Measurements from ENCODE around the gene ZNF692.
"Not testable (repeated sequence)": the region's sequence is repeated elsewhere in the genome, so short reads cannot be mapped to it uniquely, and the experiment has no call there.

ZNF692 gene

DNA sequence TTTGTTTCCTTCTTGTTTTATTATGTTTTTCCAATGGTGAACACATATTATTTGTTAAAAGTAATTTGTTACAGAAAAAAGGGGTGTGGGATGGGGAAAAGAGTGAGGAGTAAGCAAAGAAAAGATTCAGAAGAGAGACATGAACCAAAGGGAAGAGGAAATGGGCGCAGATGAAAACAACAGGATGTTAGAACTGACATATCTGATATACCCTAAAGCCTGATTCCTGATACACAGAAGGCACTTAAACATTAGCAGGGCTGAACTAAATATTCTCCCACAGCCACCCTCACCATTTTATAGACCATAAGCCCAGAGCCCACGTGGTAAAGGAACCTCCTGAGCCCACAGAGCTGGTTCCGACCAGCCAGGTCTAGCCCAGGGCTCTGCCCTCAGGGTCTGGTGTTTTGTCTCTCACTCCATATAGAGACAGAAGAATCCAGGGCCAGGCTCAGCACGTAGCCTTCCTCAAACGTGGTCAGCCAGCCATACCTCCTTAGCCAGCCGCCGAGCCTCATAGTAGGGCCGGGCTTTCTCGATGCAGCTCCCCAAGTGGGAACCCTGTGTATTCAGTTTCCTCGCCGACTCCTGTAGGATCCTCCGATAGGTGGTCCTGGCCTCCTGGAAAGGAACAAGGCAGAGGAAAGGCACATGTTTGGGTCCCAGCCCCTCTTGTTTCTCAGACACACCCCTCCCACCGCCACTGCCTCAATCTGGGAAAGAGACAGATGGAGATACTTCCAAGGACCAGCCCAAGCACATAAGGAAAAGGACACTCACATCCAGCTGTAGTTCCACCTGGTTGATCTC, 42.6 kb downstream of the ZNF692 start:
- DNase-seq, result peak in 1 of 42 donors; percentile 1
- intact Hi-C loops (cut with DNase I), result no loop called here

DNA sequence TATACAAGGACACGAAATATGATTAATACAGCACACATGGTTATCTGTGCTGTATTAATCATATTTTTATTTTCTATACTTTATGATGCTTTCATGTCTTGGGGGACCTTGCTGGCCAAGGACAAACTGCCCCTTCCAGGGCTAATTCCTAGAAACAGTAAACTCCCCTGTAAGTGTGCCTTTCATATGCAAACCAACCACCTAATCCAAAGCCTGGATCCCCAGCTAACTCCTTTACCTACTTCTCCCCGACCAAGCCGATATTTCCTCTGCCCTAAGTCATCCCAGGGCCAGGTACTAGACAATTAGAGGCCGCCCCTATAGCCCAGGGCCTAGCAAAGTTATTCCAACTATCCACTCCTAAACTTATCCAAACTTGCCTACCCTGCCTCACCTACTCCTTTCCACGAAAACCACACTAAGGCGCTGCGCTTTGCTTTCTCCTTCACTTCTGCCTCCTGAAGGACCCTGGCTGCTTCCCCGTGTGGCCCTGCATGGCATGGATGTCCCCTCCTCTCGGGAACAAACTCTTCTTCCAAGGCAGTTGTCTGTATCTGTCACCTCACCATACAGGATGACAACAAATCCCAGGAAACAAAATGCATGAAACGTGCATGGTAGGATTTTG, 43.4 kb downstream of the ZNF692 start:
- intact Hi-C loops (cut with DNase I), result no loop called here
- peak in 1 of 42 donors; percentile 18 for DNase-seq

DNA sequence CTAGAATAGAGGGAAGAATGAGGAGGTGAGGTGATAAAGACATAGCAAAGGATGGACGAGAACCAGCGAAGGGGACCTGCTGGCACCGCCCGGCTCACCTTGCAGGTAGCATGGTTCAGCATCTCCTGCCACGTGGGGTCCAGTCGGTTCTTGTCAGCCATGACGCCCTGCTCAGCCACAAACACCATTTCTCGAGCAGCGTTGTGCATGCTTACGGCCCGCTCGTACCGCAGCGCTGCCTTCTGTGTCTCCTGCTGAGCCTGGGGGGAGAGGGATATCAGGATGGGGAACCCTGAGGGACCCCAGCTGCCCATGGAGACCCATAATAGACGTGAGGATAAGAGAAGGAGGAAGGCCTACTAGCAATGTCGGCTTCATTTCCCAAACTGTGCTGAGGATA, 44.5 kb downstream of the ZNF692 start:
- peak in 1 of 42 donors; percentile 32 for DNase-seq
- intact Hi-C loops (cut with DNase I), result no loop called here

DNA sequence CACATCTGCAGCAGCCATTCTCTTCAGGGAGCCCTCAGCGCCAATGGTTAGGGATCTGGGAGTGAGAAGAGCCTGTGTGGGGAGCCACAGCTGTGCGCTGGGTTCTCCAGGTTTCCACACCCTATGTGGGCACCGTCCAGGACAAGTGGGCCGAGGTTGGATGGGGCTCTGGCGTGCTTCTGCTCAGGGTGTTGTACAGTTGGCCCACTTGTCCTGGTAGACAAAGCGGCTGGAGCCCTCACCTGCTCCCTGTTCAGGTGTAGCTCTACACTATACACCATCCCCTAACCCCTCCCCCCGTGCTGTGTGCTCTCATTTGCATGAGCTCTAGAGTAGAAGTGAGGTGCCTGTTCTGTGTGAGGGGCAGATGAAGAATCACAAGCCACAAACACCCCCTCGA, 45.3 kb downstream of the ZNF692 start:
- intact Hi-C loops (cut with DNase I), result no loop called here

DNA sequence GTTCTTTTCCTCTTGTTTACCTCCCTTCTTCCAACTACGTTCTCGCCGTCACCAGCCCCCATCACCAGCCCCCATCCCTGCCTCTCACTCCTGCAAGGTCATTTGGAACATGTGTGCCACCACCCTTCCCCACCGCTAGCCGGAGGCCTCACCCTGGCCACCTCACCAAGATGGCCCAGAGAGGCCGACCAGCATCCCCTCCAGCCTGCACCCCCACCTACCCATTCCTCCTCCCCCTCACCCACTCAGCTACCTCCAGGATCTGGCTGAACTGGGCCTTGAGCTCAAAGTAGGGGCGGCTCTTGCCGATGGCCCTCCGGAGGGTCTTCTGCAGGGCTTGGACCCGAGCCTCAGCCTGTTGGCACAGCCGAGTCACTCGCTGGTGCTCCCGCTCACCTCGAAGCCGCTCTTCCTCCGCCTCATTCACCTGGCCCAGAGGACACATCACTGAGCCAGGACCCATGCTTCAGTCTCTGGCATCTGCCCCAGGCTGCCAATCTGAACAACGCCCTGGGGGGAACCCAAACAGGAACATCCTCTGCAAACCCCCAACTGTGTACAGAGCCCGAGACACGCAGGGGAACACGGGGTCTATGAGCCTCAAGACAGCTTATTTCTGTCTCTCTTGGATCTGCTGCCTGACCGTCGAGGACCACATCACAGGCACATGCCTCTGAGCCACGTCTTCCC, 46.0 kb downstream of the ZNF692 start:
- intact Hi-C loops (cut with DNase I), result no loop called here
- peak in 1 of 42 donors; percentile 35 for DNase-seq

More for the DNA sequence above, 45.3 kb downstream of the ZNF692 start:
- peak in 1 of 42 donors; percentile 35 for DNase-seq

DNA sequence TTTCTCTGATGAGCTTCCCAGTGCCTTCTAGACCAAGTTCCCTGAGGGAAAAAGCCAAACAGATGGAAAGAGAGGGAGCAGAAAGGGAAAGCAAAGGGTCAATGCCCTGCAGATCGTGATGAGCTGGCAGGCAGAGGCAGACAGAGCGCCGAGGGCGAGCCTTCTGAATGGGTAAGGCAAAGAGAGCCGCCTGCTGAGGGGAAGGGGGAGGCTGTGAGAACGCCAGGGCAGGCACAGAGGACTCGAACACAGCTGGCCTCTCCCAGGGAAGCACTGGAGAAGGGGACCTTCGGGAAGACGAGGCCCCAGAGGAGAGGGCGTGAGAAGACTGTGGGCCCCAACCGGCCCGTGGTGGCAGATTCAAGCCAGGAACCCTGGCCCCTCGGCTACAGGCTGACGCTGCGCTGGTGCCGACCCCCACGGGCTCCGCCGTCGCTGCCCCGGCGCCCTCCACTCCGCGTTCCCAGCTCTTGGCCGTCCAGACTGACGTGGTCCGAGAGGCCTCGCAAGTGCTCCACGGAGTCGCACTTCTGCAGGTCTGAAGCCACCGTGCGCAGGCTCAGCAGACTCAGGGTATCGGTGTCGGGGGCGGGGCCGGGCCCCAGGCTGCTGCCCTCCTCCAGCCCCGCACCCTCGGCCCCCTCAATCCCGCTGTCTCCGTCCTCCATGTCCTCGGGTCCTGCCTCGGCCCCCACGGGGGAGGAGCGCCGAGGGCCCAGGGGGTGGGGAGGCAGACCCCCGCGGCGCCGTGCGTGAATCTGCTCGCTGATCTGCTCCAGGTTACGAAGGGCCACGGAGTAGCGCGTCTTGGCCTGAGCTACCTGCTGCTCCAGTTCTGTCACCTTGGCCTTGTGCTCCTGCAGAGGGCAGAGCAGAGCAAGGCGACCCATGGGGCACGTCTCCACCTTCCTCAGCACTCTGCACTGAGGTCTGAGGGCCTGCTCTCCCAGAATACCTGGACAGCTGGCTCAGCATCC, 47.1 kb downstream of the ZNF692 start:
- intact Hi-C loops (cut with DNase I), result no loop called here
- peak in 1 of 42 donors; percentile 40 for DNase-seq

DNA sequence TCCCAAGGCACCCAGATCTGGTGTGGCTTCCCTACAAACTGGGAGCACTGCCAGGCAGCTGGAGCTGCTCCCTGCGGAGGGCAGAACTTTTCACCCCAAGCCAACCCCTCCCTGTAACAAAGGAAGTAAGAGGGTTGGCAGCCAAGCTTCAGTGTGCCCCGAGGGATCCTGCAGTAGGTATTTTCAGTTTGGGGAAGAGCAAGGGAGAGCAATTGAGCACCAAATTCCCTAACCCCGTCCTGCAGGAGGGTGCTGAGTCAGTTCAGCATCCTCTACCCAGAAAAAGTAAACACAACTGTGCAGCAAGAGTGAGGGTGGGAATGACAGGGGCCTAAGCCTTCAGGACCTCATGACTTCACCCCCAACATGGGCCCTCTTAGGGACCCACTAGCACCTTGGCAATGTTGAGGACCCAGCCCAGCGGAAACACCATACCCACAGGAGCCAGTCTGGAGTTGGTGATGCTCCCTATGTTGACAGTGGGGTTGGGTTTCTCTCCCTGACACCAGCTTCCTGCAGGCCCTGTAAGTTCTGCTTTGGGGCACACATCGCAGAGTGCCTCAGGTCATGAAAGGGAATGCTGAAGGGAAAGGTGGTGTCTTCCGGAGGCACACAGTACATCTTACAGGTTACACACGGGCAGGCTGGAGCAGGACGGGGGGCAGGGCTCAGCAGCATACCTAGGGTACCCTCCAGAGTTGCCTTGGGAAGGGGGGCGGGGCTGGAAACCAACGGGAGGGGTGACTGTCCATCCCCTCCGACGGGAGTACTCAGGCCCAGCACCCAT, 48.0 kb downstream of the ZNF692 start:
- DNase-seq, result peak in 8 of 42 donors; percentile 19 to 52 (median 40)
- intact Hi-C loops (cut with DNase I), result no loop called here

DNA sequence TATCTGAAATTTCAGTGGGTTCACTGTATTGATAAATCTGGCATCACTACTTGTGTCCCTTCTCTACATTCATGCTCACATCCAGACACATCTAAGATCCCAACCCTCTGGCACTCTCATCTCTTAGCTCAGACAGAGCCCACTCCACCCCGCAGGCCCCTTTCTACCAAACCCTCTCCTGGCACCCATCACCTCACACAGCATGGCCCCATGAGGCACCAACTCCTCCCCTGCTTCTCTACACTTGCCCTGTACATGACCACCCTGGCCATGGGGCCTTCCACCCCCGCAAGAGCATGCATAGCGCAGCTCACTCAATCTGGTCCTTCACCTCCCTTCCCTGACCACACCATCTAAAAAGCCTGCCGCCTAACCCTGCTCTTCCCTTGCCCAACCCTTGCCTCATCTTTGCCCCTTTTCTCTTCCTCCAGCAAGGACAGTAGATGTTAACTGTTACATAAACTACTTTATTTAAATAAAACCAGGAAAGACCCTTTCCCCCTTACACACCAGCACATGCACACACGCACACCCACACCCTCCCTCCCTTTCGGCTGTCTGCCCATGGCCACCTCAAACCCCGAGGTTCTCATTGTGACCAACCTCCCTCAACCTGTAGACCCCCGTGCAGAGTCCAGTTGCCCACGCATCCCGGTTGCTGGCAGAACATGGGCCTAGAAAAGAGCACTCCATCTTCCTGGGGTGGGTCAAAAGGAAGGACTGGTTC, 48.7 kb downstream of the ZNF692 start:
- peak in 1 of 42 donors; percentile 37 for DNase-seq
- intact Hi-C loops (cut with DNase I), result loop anchor here (5.0 kb wide), 1 partner anchor 188 kb away; no protein-coding TSS in a partner anchor

DNA sequence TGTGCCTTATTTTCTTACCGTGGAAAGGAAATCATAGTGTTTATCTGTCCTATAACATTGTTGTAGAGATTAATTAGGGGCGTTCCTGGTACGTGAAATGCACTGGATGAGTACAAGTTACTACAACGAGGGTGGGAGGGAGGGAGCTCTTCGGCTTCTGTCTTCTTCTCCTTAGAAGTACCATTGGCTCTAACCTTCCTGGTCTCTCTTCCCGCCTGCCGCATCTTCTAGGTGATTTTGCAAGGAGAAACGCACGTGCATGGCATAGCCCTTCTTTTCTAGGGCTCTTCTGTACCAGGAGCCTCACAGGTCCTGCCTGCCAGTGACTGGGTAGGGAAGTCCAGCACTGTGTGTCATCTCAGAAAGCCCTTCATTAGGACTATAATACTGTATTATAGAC, 50.0 kb downstream of the ZNF692 start:
- DNase-seq, result peak in 1 of 42 donors; percentile 18
- intact Hi-C loops (cut with DNase I), result loop anchor here (5.0 kb wide), 1 partner anchor 187 kb away; no protein-coding TSS in a partner anchor

DNA sequence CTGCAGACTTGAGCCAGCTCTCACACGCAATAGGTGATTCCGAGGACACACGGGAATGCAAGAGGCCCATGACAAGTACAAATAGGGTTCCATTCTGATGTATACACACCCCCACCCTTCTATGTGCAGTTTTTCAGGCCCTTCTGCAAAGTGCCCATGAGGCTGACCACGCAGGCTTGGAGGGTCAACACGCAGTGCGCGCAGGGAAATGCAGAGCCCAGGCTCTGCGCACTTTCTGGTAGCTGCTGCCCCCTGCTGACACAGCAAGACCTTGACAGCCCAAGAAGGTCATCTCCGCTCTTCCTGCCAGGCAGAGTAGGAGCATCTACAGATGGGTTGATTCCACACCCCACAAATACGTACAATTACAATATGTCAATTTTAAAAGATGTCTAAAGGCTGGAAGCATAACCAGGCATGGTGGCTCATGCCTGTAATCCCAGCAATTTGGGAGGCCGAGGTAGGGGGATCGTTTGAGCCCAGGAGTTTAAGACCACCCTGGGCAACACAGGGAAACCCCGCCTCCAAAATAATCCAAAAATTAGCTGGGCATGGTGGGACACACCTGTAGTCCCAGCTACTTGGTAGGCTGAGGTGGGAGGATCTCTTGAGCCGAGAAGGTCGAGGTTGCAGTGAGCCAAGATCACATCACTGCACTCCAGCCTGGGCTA, 51.7 kb downstream of the ZNF692 start:
- intact Hi-C loops (cut with DNase I), result loop anchor here (5.0 kb wide), 1 partner anchor 185 kb away; no protein-coding TSS in a partner anchor
- peak; percentile 57 to 88 (median 75) for DNase-seq

DNA sequence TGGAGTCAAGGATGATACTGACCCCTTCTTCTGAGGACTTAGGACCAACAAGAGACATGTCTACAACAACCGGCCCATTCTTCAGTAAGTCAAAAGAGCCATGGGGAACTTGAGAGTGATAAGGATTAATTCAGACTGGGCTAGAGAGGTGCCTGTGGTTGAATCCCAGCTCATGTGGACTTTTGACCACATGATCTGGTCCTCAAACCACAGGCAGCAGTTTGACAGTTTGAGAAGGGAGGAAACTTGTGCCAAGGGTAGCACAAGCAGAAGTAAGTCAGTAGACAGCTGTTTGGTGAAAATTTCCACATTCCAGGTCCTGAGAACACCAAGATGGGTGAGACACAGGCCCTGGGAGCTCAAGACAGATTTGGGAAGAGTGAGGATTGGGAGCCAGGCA, 53.0 kb downstream of the ZNF692 start:
- peak in 1 of 42 donors; percentile 41 for DNase-seq
- intact Hi-C loops (cut with DNase I), result loop anchor here (5.0 kb wide), 1 partner anchor 184 kb away; no protein-coding TSS in a partner anchor

DNA sequence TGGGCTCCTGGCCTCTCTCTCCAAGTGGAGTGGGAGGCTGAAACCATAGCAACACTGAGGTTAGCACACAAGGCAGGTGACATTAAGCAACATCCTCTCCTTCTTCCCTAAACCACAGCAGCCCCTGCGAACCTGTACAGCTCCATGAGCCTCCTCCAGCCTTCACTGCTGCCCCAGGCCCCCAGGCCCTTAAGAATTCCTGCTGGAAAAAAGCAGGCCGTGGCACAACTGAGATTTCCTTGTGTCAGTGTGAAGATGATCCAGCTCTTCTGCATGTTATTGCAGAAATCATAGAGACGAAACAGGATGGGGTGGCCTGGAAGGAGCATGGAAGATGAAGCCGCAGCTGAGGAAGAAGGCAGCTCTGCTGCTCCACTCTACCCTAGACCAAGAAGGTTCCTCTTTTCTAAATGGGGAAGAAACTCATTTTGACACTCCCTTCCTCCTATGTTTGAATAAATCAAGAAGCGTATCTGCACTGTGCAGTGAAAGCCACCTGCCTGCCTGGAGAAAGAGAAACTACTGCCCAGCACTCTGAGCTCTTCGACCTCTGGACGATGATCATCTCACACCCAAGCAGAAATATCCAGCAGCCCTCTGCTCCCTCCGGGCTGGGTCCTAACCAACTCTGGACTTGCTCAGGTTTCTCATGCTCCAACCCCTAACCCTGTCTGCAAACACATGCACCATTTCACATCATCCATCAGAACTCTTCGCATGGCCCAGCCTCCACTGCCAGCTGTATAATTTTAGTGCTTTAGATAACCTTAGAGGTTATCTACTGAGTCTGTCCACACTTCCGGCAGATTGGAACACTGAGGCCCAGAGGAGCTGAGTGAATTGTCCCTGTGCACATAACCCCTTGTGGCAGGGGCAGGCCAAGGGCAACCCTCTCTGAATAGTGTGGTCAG, 53.9 kb downstream of the ZNF692 start:
- intact Hi-C loops (cut with DNase I), result loop anchor here (5.0 kb wide), 1 partner anchor 183 kb away; no protein-coding TSS in a partner anchor
- peak in 1 of 42 donors; percentile 42 for DNase-seq

DNA sequence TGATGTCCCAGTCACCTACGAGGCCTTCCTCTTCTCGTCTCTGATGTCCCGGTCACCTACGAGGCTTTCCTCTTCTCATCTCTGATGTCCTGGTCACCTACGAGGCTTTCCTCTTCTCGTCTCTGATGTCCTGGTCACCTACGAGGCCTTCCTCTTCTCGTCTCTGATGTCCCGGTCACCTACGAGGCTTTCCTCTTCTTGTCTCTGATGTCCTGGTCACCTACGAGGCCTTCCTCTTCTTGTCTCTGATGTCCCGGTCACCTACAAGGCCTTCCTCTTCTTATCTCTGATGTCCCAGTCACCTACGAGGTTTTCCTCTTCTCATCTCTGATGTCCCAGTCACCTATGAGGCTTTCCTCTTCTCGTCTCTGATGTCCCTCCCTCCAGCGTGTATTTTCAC, 55.4 kb downstream of the ZNF692 start:
- peak in 1 of 42 donors; percentile 18 for DNase-seq

DNA sequence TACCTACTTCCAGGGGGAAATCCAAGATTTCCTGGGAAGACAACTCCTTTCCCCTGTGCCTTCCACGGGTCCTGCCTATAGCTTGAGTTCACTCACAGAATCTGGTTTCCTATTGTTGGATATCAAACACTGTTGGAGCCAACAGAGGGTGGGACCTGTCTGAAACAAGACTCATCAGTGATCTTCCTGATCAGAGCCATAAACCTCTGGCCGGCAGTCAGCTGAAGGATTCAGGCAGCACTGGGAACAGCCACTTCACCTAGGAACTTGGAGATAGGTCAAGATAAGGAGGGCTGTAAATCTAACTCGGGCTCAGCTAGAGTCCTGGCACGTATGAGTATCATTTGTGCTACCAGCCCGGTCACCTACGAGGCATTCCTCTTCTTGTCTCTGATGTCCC, 56.4 kb downstream of the ZNF692 start:
- intact Hi-C loops (cut with DNase I), result no loop called here
- no peak for DNase-seq

More for the DNA sequence above, 55.4 kb downstream of the ZNF692 start:
- intact Hi-C loops (cut with DNase I), result not testable (repeated sequence)

DNA sequence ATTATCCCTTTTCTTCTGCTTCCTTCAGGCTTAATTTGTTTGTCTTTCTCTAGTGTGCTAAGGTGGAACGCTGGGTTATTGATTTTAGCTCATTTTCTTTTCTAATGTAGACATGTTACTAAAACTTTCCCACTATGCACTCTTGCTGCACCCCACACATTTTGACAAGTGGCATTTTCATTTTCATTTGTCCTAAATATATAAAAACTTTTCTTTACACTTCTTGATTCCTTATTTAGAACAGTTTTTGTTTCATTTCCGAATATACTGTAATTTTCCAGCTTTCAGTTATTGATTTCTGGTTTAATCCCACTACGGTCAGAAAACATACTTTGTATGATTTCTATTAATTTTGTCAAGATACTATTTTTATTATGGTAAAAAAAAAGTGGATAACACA, 58.4 kb downstream of the ZNF692 start:
- DNase-seq, result no peak
- intact Hi-C loops (cut with DNase I), result no loop called here

All from head of caudate nucleus (tissue), 42 donors.